HFF-Myc (cell line): ENCODE data around the gene ZBP1.
A peak's percentile ranks its signal among the peaks of the same experiment; 100 is the strongest.

Experiments used
- DNase-seq: peaks from one replicate; pipeline ENCODE4 v3.0.0-alpha.2; 2011; ENCODE audit warnings: low read depth; ENCODE audit errors: extremely low read depth
- H3K4me3 ChIP-seq: replicated peaks from 2 replicates; pipeline ENCODE4 v1.5.1; 2011; ENCODE audit warnings: low read depth, mild to moderate bottlenecking, control low read depth, low read length
- TF ChIP-seq, protein P1 (sequence below): IDR thresholded peaks from 2 replicates; pipeline ENCODE4 v1.5.1; 2012; ENCODE audit warnings: mild to moderate bottlenecking, low read depth, low read length, control low read depth; ENCODE audit errors: missing control alignments

ZBP1 gene

DNA sequence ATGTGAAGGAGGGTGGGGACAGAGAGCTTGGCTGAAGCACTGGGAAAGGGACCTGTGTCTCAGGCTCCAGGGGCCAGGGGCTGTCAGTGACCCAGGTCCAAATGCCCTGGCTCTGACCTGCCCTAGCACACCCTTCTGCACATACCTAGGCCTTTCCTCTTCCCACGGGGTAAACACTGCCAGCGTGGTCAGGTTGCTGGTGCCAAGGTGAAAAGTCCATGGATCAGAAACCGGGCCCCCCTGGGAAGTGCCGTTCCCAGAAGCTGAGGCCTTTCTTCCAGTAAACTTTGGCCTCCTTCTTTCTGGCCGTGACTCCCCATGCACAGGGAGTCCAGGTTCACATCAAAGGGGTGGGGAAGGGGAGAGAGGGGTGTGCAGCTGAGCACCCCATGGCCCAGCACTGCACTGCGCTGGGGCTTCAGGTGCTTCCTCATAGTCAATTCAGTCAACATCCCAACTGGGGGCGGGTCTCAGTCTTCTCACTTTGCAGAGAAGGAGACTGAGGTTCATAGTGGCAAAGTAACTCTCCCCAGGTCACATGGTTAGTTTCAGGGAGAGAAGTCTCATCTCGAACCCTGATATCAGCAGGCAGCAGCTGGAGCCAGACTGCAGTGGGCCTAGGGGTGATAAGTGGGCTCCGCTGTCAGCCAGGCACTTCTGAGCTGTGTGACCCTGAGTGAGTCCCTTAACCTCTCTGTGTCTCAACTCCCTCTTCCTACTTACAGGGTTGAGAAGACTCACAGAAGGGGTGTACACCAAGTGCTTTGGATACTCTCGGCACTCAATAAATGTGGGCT, 42.3 kb downstream of the ZBP1 start:
- DNase-seq, result no peak
- TF ChIP-seq, protein P1, sequence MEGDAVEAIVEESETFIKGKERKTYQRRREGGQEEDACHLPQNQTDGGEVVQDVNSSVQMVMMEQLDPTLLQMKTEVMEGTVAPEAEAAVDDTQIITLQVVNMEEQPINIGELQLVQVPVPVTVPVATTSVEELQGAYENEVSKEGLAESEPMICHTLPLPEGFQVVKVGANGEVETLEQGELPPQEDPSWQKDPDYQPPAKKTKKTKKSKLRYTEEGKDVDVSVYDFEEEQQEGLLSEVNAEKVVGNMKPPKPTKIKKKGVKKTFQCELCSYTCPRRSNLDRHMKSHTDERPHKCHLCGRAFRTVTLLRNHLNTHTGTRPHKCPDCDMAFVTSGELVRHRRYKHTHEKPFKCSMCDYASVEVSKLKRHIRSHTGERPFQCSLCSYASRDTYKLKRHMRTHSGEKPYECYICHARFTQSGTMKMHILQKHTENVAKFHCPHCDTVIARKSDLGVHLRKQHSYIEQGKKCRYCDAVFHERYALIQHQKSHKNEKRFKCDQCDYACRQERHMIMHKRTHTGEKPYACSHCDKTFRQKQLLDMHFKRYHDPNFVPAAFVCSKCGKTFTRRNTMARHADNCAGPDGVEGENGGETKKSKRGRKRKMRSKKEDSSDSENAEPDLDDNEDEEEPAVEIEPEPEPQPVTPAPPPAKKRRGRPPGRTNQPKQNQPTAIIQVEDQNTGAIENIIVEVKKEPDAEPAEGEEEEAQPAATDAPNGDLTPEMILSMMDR, result no peak

DNA sequence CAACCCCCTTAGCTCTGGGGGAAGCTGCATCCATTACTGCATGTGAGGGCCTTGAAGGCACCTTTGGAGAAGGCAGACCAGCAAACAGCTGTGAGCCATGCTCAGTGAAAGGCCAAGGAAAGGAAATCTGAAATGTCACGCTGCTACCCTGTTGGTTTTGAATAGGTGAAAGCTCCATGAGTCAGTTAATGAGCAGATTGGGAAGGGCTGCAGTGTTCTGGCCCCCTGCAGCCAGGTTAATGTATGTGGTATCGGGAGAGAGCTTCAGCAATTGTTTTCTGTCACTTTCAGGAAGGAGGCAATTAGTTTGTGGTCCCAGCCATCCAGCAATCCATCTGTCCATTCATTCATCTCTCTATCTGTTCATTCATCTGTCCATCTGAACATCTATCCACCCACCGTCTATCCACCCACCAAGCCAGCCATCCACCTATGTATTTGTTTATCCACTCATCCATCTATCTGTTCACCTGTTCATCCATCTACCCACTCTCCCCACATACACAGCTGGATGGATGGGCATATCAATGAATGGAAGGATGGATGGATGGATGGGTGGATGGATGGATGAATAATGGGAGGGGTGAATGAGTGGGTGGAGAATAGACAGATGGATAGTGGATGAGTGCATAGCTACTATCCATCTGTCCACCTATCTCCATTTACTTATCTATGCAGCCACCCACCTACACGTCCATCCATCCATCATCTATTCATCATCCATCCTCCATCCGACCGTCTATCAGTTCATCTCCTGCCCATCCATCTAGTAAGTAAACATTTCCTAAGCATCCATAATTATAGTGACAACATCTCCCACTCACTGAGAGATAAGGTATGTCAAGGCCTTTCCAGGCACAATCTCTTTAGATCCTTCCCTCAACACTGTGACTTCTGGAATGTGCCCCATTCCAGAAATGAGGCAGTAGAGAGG, 43.3 kb downstream of the ZBP1 start:
- TF ChIP-seq, protein P1, result no peak
- no peak for DNase-seq
- H3K4me3 ChIP-seq, result no peak overlapping the region

More for the DNA sequence above, 42.3 kb downstream of the ZBP1 start:
- H3K4me3 ChIP-seq, result no peak overlapping the region

DNA sequence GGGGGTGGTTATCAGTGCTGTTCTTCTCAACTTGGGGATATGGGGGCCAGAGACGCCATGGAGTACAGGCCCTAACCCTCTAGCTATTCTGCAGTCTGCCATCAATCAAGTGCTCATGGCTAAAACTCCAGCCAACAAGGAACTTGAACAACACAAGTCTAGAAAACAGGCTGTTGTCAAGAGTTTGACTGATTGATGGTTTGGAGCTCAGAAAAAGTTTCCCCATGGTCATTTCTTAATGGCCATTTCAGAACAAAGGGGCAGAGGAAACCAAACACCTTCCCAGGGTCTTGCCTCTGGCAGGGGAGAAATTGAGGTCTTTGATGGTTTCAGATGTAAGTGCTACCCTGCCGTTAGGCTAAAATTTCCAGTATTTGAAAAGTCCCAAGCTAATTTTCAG, 44.2 kb downstream of the ZBP1 start:
- no peak for DNase-seq
- no peak overlapping the region for H3K4me3 ChIP-seq
- TF ChIP-seq, protein P1, result no peak

- no peak overlapping the region for H3K4me3 ChIP-seq
- TF ChIP-seq, protein P1, result no peak
- DNase-seq, result no peak
Observed at GRCh38 chr20:57574954-57575353, 45.3 kb downstream of the ZBP1 start.

DNA sequence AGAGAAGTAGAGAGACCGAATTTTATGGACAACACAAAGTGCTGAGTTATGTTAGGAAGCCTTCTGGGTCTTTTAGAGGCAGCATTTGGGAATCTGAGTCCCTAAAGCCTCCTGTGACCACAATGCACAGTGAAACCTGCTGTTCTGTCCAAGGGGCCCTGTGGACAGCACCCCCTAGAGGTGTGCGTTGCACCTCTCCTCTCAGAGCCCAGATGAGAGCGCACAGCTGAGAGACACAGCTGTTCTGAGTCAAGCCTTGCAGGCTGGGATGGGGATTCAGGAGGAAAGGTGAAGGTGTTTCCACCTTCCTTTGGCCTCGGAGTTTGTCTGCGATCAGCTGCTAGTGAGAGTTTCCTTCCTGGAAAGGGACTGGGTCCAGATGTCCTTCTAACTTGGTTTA, 46.3 kb downstream of the ZBP1 start:
- no peak overlapping the region for H3K4me3 ChIP-seq
- no peak for DNase-seq
- TF ChIP-seq, protein P1, result peak; percentile 52

GRCh38 chr20:57573242-57573641, 47.0 kb downstream of the ZBP1 start:
- H3K4me3 ChIP-seq, result no peak overlapping the region
- DNase-seq, result no peak
- TF ChIP-seq, protein P1, result no peak
